Progenitor cell of endocrine pancreas (in vitro differentiated cells): ENCODE results near the gene ASAP2. TPM values are rescaled to one million over a fixed set of nuclear protein-coding genes. Genes with fewer than 3 reads are reported as not detected.
"Not testable (repeated sequence)": the region's sequence is repeated elsewhere in the genome, so short reads cannot be mapped to it uniquely, and the experiment has no call there.

ENCODE experiments used
- DNase-seq: peaks from one replicate; pipeline ENCODE4 v3.0.0; 2021; ENCODE audit warnings: low spot score; ENCODE audit not compliant: unreplicated experiment
- H3K27ac Mint-ChIP-seq: 2 replicates; pipeline ENCODE4 v1.8.0; 2021; ENCODE audit warnings: mild to moderate bottlenecking, moderate library complexity, mixed read lengths
- H3K27me3 Mint-ChIP-seq: 2 replicates; pipeline ENCODE4 v1.8.0; 2021; ENCODE audit warnings: mixed read lengths
- H3K36me3 Mint-ChIP-seq: 2 replicates; pipeline ENCODE4 v1.8.0; 2022; ENCODE audit warnings: mixed read lengths; ENCODE audit not compliant: insufficient read depth
- H3K4me1 Mint-ChIP-seq: 2 replicates; pipeline ENCODE4 v1.8.0; 2021; ENCODE audit warnings: low read depth, mixed read lengths
- H3K4me3 Mint-ChIP-seq: 2 replicates; pipeline ENCODE4 v1.8.0; 2021; ENCODE audit warnings: low read depth, mild to moderate bottlenecking, moderate library complexity, mixed read lengths
- H3K9me3 Mint-ChIP-seq: 2 replicates; pipeline ENCODE4 v1.8.0; 2021; ENCODE audit warnings: low read depth, mixed read lengths
- CTCF ChIP-seq: fragments of 200-600 bp; sonication (generic); IDR thresholded peaks from one replicate; pipeline ENCODE4 v1.5.0; 2021; ENCODE audit warnings: antibody characterized with exemption, mild to moderate bottlenecking; ENCODE audit not compliant: unreplicated experiment
- total RNA-seq: library from RNA; stranded (reverse); gene quantifications from 2 replicates; pipeline ENCODE4 v1.2.1, GENCODE V29; 2021

Gene ASAP2
- total RNA-seq, 1 donor from 2014 or later = 65.4 TPM

DNA sequence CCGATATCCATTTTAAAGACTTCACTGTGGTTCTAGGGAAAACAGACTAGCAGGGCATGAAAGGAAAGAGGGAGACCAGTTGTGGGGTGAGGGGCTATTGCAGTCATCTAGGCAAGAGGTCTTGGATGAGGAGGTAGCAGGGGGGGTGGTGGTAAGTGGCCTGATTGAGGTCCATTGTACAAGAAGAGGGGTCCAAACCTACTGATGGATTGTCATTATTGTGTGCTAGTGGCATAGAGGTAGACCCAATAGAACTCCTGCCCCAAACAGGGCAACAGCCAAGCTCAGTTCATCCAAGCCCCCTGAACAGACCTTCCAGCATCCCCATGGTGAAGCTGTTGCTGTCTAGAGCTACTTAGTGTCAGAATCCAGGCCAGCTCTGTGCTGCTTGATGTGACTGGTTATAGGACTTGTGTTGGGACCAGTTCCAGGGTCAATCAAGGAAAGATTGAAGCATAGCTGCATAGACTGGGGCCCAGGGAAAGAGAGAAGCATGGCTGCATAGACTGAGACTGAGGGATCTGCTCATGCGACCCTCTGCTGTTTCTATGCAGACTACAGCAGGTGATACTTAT lies 7.0 kb downstream of the ASAP2 start:
- Mint-ChIP-seq H3K4me3 (no peak overlapping the region), H3K4me1 (peaks cover 40% of the 10 kb centered on the region), H3K9me3 (no peaks in the 10 kb centered on the region), H3K27me3 (no peaks in the 10 kb centered on the region), H3K36me3 (peaks cover 14% of the 10 kb centered on the region), H3K27ac (no peak overlapping the region)
- no peak for TF ChIP-seq CTCF
- DNase-seq = no peak

DNA sequence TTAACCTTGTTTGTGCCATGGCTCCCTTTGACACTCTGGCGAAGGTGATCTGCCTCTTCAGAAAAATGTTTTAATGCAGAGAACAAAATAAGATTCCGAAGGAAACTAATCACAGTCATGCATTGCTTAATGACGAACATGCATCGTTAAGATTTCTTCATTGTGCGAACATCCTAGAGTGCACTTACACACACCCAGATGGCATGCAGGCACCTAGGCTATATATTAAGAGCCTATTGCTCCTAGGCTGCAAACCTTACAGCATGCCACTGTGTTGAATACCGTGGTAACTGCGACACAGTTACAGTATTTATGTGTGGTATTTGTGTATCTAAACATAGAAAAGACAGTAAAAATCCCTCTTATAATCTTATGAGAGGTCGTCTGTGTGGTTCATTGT lies 8.3 kb downstream of the ASAP2 start:
- Mint-ChIP-seq H3K4me1 (peaks cover 32% of the 10 kb centered on the region), H3K9me3 (no peaks in the 10 kb centered on the region), H3K4me3 (no peak overlapping the region), H3K27me3 (no peaks in the 10 kb centered on the region), H3K36me3 (peaks cover 18% of the 10 kb centered on the region), H3K27ac (no peak overlapping the region)
- no peak for DNase-seq
- no peak for TF ChIP-seq CTCF

GRCh38 chr2:9215680-9216079 lies 9.1 kb downstream of the ASAP2 start:
- Mint-ChIP-seq H3K4me1 (peaks cover 28% of the 10 kb centered on the region), H3K4me3 (no peak overlapping the region), H3K27ac (no peak overlapping the region), H3K36me3 (peaks cover 18% of the 10 kb centered on the region), H3K27me3 (no peaks in the 10 kb centered on the region), H3K9me3 (peaks cover 5% of the 10 kb centered on the region)
- DNase-seq = no peak
- no peak for TF ChIP-seq CTCF

DNA sequence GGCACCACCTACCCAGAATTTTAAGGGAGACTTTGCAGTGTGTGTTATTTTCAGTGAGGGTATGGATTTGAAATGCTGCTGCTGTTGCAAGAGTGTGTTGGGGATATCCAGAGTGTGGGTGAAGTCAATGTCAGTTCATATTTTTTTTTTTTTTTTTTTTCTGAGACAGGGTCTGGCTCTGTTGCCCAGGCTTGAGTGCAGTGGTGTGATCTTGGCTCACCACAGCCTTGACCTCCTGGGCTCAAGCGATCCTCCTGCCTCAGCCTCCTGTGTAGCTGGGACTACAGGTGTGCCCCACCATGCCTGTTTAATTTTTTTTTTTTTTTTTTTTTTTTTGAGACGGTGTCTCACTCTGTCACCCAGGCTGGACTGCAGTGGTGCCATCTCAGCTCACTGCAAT lies 9.5 kb downstream of the ASAP2 start:
- H3K27ac Mint-ChIP-seq, H3K4me3 Mint-ChIP-seq, DNase-seq, H3K27me3 Mint-ChIP-seq, H3K9me3 Mint-ChIP-seq: not testable (repeated sequence)
- Mint-ChIP-seq H3K36me3 (peaks cover 20% of the 10 kb centered on the region), H3K4me1 (peaks cover 28% of the 10 kb centered on the region)

- H3K27me3 Mint-ChIP-seq = no peaks in the 10 kb centered on the region
- DNase-seq = no peak
- peaks cover 18% of the 10 kb centered on the region for H3K36me3 Mint-ChIP-seq
- no peak overlapping the region for H3K4me3 Mint-ChIP-seq
- H3K27ac Mint-ChIP-seq = no peak overlapping the region
- TF ChIP-seq CTCF = no peak
- H3K9me3 Mint-ChIP-seq = peaks cover 12% of the 10 kb centered on the region
- peaks cover 15% of the 10 kb centered on the region for H3K4me1 Mint-ChIP-seq
Observed at GRCh38 chr2:9217838-9218770, 11.5 kb downstream of the ASAP2 start.
